H1 (cell line): Measurements from ENCODE around the gene GMIP.

Source experiments
- CHD1 ChIP-seq: IDR thresholded peaks from 2 replicates; pipeline ENCODE4 v1.6.1; 2012; ENCODE audit warnings: low read depth, low read length, improper control_type of control experiment
- JUN ChIP-seq: IDR thresholded peaks from 2 replicates; pipeline ENCODE4 v1.6.1; 2011; ENCODE audit warnings: low read depth, mild to moderate bottlenecking, improper control_type of control experiment, low read length
- POLR2A ChIP-seq, 2 experiments: IDR thresholded peaks; 1 replicate in 1 of 2; 2 replicates in 1 of 2; pipeline ENCODE4 v1.6.1; 2011; ENCODE audit warnings: low read depth in 2 of 2, low read length in 2 of 2, mild to moderate bottlenecking in 2 of 2; ENCODE audit errors: control extremely low read depth in 1 of 2
- POLR2AphosphoS5 ChIP-seq: IDR thresholded peaks from 2 replicates; pipeline ENCODE4 v1.6.1; 2011; ENCODE audit warnings: low read depth, low read length
- RAD21 ChIP-seq, 2 experiments: IDR thresholded peaks in 1 of 2; conservative IDR thresholded peaks in 1 of 2; 2 replicates each; pipeline ENCODE4 v1.6.1; 2011; ENCODE audit warnings: low read depth in 2 of 2, low read length in 2 of 2, improper control_type of control experiment in 1 of 2, inconsistent platforms in 1 of 2, mild to moderate bottlenecking in 1 of 2, moderate library complexity in 1 of 2
- RNF2 ChIP-seq: fragments of 200-900, 300-1000 bp; sonication (generic); IDR thresholded peaks from 2 replicates; pipeline ENCODE4 v1.7.1; 2016; ENCODE audit warnings: borderline replicate concordance, low read depth, mild to moderate bottlenecking, antibody characterized with exemption, low read length; ENCODE audit not compliant: poor library complexity, severe bottlenecking; ENCODE audit errors: missing control alignments
- SIN3A ChIP-seq, 2 experiments: IDR thresholded peaks in 1 of 2; conservative IDR thresholded peaks in 1 of 2; 2 replicates each; pipeline ENCODE4 v1.6.1; 2011 to 2012; ENCODE audit warnings: low read length in 2 of 2, improper control_type of control experiment in 1 of 2, low read depth in 1 of 2, mild to moderate bottlenecking in 1 of 2
- TCF12 ChIP-seq: IDR thresholded peaks from 2 replicates; pipeline ENCODE4 v1.6.1; 2011; ENCODE audit warnings: low read depth, mild to moderate bottlenecking, low read length
- TEAD4 ChIP-seq: IDR thresholded peaks from 2 replicates; pipeline ENCODE4 v1.6.1; 2012; ENCODE audit warnings: low read depth, low read length, inconsistent platforms, mixed read lengths
- USF2 ChIP-seq: IDR thresholded peaks from 2 replicates; pipeline ENCODE4 v1.6.1; 2011; ENCODE audit warnings: low read length, improper control_type of control experiment
- TF ChIP-seq, protein P1 (sequence below), 3 experiments: IDR thresholded peaks; 1 replicate in 2 of 3; 2 replicates in 1 of 3; pipeline versions ENCODE4 v1.5.1 to v1.6.1; 2011; ENCODE audit warnings: low read length in 3 of 3, mild to moderate bottlenecking in 3 of 3, inconsistent platforms in 2 of 3, low read depth in 1 of 3, moderate library complexity in 1 of 3; ENCODE audit not compliant: insufficient read depth in 1 of 3; ENCODE audit errors: control extremely low read depth in 1 of 3

DNA sequence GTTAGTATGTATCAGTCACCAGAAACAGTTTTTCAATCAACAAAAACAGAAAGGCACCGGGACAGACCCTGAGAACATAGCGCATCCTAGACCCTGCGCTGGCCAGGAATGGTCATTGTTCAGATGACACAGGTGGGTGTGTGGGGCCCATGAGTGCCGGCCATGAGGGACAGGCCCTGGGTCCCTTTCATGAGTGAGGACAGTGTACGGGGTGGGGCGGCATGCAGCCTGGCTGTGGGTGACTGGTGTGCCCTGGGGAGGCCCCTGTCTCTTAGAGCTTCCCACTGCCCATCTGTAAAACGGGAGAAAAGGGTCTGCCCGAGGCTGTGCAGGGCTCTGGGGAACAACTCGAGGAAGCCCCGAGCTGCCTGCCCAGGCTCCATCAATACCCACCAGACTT, 50.8 kb downstream of the GMIP start:
- TF ChIP-seq, protein P1, sequence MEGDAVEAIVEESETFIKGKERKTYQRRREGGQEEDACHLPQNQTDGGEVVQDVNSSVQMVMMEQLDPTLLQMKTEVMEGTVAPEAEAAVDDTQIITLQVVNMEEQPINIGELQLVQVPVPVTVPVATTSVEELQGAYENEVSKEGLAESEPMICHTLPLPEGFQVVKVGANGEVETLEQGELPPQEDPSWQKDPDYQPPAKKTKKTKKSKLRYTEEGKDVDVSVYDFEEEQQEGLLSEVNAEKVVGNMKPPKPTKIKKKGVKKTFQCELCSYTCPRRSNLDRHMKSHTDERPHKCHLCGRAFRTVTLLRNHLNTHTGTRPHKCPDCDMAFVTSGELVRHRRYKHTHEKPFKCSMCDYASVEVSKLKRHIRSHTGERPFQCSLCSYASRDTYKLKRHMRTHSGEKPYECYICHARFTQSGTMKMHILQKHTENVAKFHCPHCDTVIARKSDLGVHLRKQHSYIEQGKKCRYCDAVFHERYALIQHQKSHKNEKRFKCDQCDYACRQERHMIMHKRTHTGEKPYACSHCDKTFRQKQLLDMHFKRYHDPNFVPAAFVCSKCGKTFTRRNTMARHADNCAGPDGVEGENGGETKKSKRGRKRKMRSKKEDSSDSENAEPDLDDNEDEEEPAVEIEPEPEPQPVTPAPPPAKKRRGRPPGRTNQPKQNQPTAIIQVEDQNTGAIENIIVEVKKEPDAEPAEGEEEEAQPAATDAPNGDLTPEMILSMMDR (IDR thresholded peaks at IDR 0.05; ENCODE audit: control extremely low read depth in 1 of 3, insufficient read depth in 1 of 3, low read depth in 1 of 3, low read length in 3 of 3): no peak
- TF ChIP-seq SIN3A (conservative IDR thresholded peaks at IDR 0.05 in 1 of 2, IDR thresholded peaks at IDR 0.05 in 1 of 2; ENCODE audit: low read depth in 1 of 2, low read length in 2 of 2) (no peak), CHD1 (no peak), JUN (no peak), RNF2 (no peak), TEAD4 (no peak), POLR2AphosphoS5 (no peak), RAD21 (IDR thresholded peaks at IDR 0.05 in 1 of 2, conservative IDR thresholded peaks at IDR 0.05 in 1 of 2; ENCODE audit: low read depth in 2 of 2, low read length in 2 of 2) (no peak), POLR2A (IDR thresholded peaks at IDR 0.05; ENCODE audit: control extremely low read depth in 1 of 2, low read depth in 2 of 2, low read length in 2 of 2) (no peak), TCF12 (no peak), USF2 (no peak)
